A673 (cell line): ENCODE results near the gene OGDHL.

ENCODE experiments used
- EZH2 ChIP-seq: fragments of 200-600 bp; sonication (generic); IDR thresholded peaks from 2 replicates; pipeline ENCODE4 v1.6.1; 2017; ENCODE audit warnings: borderline replicate concordance, low read depth, mild to moderate bottlenecking, mixed read lengths, antibody characterized with exemption, low read length; ENCODE audit not compliant: poor library complexity, severe bottlenecking
- TF ChIP-seq, protein P1 (sequence below): fragments of 300-800, 200-600 bp; sonication (generic); conservative IDR thresholded peaks from 2 replicates; pipeline ENCODE4 v1.5.1; 2017; ENCODE audit warnings: low read depth, mild to moderate bottlenecking, antibody characterized with exemption, low read length, moderate library complexity, mixed read lengths

DNA sequence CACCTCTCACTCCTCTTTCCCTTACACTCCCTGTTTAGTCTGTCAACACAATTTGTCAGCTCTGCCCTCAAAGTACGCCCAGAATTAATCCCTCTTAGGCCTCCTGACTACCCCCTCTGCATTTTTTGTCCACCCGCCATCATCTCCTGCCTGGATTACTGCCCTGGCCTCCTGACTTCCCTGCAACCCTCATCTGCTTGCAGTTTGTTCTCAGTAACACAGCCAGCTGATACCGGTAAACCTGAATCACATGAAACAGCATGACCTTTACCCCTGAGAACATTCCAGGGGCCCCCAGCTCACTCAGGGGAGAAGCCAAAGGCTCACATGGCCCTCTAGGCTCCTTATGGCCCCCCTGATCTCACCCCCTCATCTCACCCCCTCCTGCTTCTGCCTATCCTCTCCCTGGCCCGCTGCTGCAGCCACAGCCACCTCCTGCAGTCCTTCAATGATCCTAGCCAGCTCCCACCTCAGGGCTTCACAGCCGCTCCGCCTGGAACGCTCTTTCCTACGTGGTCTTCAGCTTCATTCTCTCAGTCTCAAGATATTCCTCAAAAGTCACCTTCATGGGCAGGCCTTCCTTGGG lies 73.8 kb downstream of the OGDHL start:
- TF ChIP-seq, protein P1, sequence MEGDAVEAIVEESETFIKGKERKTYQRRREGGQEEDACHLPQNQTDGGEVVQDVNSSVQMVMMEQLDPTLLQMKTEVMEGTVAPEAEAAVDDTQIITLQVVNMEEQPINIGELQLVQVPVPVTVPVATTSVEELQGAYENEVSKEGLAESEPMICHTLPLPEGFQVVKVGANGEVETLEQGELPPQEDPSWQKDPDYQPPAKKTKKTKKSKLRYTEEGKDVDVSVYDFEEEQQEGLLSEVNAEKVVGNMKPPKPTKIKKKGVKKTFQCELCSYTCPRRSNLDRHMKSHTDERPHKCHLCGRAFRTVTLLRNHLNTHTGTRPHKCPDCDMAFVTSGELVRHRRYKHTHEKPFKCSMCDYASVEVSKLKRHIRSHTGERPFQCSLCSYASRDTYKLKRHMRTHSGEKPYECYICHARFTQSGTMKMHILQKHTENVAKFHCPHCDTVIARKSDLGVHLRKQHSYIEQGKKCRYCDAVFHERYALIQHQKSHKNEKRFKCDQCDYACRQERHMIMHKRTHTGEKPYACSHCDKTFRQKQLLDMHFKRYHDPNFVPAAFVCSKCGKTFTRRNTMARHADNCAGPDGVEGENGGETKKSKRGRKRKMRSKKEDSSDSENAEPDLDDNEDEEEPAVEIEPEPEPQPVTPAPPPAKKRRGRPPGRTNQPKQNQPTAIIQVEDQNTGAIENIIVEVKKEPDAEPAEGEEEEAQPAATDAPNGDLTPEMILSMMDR: no peak
- TF ChIP-seq EZH2: no peak
